Lower leg skin (tissue), 3 donors: Measurements from ENCODE around the gene CLSTN1.

Experiments used
- POLR2A ChIP-seq, 2 donors: fragments of 450-650 bp; IDR thresholded peaks; one replicate each; pipeline ENCODE4 v1.6.1; 2016 to 2017; ENCODE audit warnings: antibody characterized with exemption in 2 of 2, mild to moderate bottlenecking in 1 of 2, moderate library complexity in 1 of 2
- TF ChIP-seq, protein P1 (sequence below), 3 donors: fragments of 450-650 bp; IDR thresholded peaks; one replicate each; pipeline ENCODE4 v1.5.1; 2016; ENCODE audit warnings: antibody characterized with exemption in 3 of 3, mild to moderate bottlenecking in 3 of 3, moderate library complexity in 2 of 3

DNA sequence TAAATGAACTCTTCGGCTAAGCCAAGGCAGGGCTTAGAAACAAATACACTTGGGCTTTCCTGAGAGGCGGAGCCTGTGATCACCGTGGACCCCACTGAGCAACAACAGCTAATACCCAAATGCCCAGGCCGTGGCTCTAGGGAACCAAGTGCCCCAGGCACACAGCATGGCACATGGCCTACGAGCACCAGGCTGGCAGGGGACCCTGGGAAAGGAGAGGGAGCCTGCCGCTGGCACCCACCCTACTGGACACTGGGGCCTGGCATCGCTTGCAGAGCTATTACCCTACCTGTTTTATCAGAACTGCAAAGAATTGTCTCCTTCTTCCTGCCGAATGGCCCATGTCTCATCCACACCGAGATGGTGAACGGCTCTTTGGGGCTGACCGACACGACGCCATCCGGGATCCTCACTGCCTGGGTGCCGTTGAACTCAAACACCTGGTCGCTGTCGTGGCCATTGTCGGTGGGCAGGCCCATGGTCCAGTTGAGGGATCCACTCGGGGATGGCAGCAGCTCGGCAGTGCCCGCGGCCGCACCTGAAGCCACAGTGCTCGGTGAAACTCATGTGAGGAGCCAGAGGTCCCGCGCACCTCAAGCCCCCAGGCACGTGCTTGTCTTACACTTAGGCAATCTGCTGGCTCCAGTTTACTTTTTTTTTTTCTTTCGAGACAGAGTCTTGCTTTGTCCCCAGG is 79.5 kb downstream of the CLSTN1 start:
- TF ChIP-seq, protein P1, sequence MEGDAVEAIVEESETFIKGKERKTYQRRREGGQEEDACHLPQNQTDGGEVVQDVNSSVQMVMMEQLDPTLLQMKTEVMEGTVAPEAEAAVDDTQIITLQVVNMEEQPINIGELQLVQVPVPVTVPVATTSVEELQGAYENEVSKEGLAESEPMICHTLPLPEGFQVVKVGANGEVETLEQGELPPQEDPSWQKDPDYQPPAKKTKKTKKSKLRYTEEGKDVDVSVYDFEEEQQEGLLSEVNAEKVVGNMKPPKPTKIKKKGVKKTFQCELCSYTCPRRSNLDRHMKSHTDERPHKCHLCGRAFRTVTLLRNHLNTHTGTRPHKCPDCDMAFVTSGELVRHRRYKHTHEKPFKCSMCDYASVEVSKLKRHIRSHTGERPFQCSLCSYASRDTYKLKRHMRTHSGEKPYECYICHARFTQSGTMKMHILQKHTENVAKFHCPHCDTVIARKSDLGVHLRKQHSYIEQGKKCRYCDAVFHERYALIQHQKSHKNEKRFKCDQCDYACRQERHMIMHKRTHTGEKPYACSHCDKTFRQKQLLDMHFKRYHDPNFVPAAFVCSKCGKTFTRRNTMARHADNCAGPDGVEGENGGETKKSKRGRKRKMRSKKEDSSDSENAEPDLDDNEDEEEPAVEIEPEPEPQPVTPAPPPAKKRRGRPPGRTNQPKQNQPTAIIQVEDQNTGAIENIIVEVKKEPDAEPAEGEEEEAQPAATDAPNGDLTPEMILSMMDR (IDR thresholded peaks at IDR 0.05), result no peak
- TF ChIP-seq POLR2A (IDR thresholded peaks at IDR 0.05), result no peak
